MCF 10A (cell line): ENCODE data around the gene ERMARD. TPM values are rescaled to one million over a fixed set of nuclear protein-coding genes. Genes with fewer than 3 reads are reported as not detected.

Experiments used
- BruUV-seq: library from RNA; stranded (reverse); fragments of 400-500 nt; replicated peaks from 2 replicates; lab custom pipeline; 2021; lab: Mats Ljungman, UMichigan
- CTCF ChIA-PET: fragments of 300-600 bp; sonication (Branson Sonifier 250); formaldehyde crosslinking; extraction: SDS; loops from one replicate; lab custom pipeline; 2021; ENCODE audit warnings: antibody characterized with exemption, inconsistent platforms; lab: Yijun Ruan, JAX
- POLR2A ChIA-PET: fragments of 300-600, 350-650 bp; sonication (Branson Sonifier 250); formaldehyde crosslinking; extraction: SDS; loops from one replicate; lab custom pipeline; 2020; ENCODE audit warnings: antibody characterized with exemption, inconsistent platforms; lab: Yijun Ruan, JAX
- DNase-seq: peaks from one replicate; pipeline ENCODE4 v3.0.0-alpha.2; 2018; ENCODE audit not compliant: unreplicated experiment
- H3K27ac Mint-ChIP-seq: one replicate; pipeline ENCODE4 v1.8.0; 2022; ENCODE audit warnings: mild to moderate bottlenecking, low read depth, mixed read lengths; ENCODE audit not compliant: unreplicated experiment
- H3K27me3 Mint-ChIP-seq: one replicate; pipeline ENCODE4 v1.8.0; 2022; ENCODE audit warnings: mixed read lengths; ENCODE audit not compliant: insufficient read depth, unreplicated experiment
- H3K36me3 Mint-ChIP-seq: one replicate; pipeline ENCODE4 v1.8.0; 2022; ENCODE audit warnings: mild to moderate bottlenecking, moderate library complexity, mixed read lengths; ENCODE audit not compliant: insufficient read depth, unreplicated experiment
- H3K4me1 Mint-ChIP-seq: one replicate; pipeline ENCODE4 v1.8.0; 2022; ENCODE audit warnings: mixed read lengths; ENCODE audit not compliant: insufficient read depth, unreplicated experiment
- H3K4me3 Mint-ChIP-seq: one replicate; pipeline ENCODE4 v1.8.0; 2022; ENCODE audit warnings: mild to moderate bottlenecking, moderate library complexity, mixed read lengths; ENCODE audit not compliant: unreplicated experiment
- H3K9me3 Mint-ChIP-seq: one replicate; pipeline ENCODE4 v1.8.0; 2022; ENCODE audit warnings: mixed read lengths; ENCODE audit not compliant: unreplicated experiment
- CTCF ChIP-seq: fragments of 200-600 bp; IDR thresholded peaks from one replicate; pipeline ENCODE4 v1.8.0; 2022; ENCODE audit warnings: antibody characterized with exemption, mild to moderate bottlenecking; ENCODE audit not compliant: unreplicated experiment
- intact Hi-C: fragments of 100-400 bp; cut with micrococcal nuclease; formaldehyde crosslinking; loops from 2 replicates; pipeline ENCODE4 v1.14.1; 2022
- total RNA-seq: library from RNA; stranded (reverse); gene quantifications from 2 replicates; pipeline ENCODE4 v1.2.3, GENCODE V29; 2022

The ERMARD gene
- total RNA-seq, 1 experiment from 2014 or later = 42.8 TPM

- Mint-ChIP-seq H3K9me3 (peaks cover 6% of the 10 kb centered on the region), H3K4me3 (no peak overlapping the region), H3K27me3 (peaks cover 88% of the 10 kb centered on the region), H3K36me3 (no peaks in the 10 kb centered on the region), H3K4me1 (no peaks in the 10 kb centered on the region), H3K27ac (no peak overlapping the region)
- ChIA-PET CTCF (no interaction called here), POLR2A (no interaction called here)
- no peak for DNase-seq
- intact Hi-C loops = no loop called here
- TF ChIP-seq CTCF = no peak
- no TSS peak for BruUV-seq
Measured at GRCh38 chr6:169824848-169825557, 73.6 kb downstream of the ERMARD start.

- Mint-ChIP-seq H3K27me3 (peaks cover 82% of the 10 kb centered on the region), H3K27ac (no peak overlapping the region)
- CTCF ChIA-PET = no interaction called here
Measured at GRCh38 chr6:169825558-169826225, 74.3 kb downstream of the ERMARD start.

DNA sequence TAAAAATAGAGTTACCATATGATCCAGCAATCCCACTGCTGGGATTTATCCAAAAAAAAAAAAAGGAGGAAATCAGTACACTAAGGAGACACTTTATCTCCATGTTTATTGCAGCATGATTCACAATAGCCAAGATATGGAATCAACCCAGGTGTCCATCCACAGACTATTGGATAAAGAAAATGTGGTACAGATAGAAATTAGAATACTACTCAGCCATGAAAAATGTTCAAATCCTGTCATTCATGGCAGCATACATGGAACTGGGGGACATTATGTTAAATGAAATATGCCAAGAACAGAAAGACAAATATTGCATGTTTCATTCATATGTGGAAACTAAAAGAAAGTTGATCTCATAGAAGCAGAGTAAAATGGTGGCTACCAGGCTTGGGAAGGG is 75.3 kb downstream of the ERMARD start:
- ChIA-PET CTCF (no interaction called here), POLR2A (no interaction called here)
- peaks cover 6% of the 10 kb centered on the region for H3K9me3 Mint-ChIP-seq
- H3K4me3 Mint-ChIP-seq = no peak overlapping the region
- peaks cover 78% of the 10 kb centered on the region for H3K27me3 Mint-ChIP-seq
- TF ChIP-seq CTCF = no peak
- peaks cover 3% of the 10 kb centered on the region for H3K4me1 Mint-ChIP-seq
- intact Hi-C loops = no loop called here
- BruUV-seq = no TSS peak
- no peak for DNase-seq
- H3K27ac Mint-ChIP-seq = no peak overlapping the region
- H3K36me3 Mint-ChIP-seq = no peaks in the 10 kb centered on the region

More at GRCh38 chr6:169825558-169826225, 74.3 kb downstream of the ERMARD start:
- TF ChIP-seq CTCF = no peak
- Mint-ChIP-seq H3K4me3 (no peak overlapping the region), H3K4me1 (no peaks in the 10 kb centered on the region), H3K36me3 (no peaks in the 10 kb centered on the region), H3K9me3 (peaks cover 6% of the 10 kb centered on the region)
- DNase-seq = no peak
- POLR2A ChIA-PET = no interaction called here
- no TSS peak for BruUV-seq
- intact Hi-C loops = no loop called here

GRCh38 chr6:169827290-169827717 is 75.9 kb downstream of the ERMARD start:
- peaks cover 78% of the 10 kb centered on the region for H3K27me3 Mint-ChIP-seq
- H3K4me3 Mint-ChIP-seq = no peak overlapping the region
- ChIA-PET POLR2A (no interaction called here), CTCF (interaction anchor here (0.6 to 1.2 kb wide), 3 partner anchors 21 to 702 kb away, joined by 3 to 4 read pairs (median 3); no protein-coding TSS in a partner anchor)
- no peak for TF ChIP-seq CTCF
- peaks cover 6% of the 10 kb centered on the region for H3K9me3 Mint-ChIP-seq
- H3K4me1 Mint-ChIP-seq = peaks cover 6% of the 10 kb centered on the region
- H3K36me3 Mint-ChIP-seq = no peaks in the 10 kb centered on the region
- intact Hi-C loops = no loop called here
- H3K27ac Mint-ChIP-seq = no peak overlapping the region
- BruUV-seq = no TSS peak
- no peak for DNase-seq
